Right lung (tissue), 5 donors: ENCODE data around the gene LINC01488. TPM values are rescaled to one million over a fixed set of nuclear protein-coding genes. Genes with fewer than 3 reads are reported as not detected.

Experiments
- DNase-seq, 2 donors: peaks; one replicate each; pipeline ENCODE4 v3.0.0-alpha.2; 2013
- polyA plus RNA-seq, 5 donors: library from polyadenylated mRNA; unstranded; fragments of 120-200 nt; gene quantifications; one replicate each; pipeline versions ENCODE4 v1.2.1 to v1.2.3, GENCODE V29; 2013; ENCODE audit warnings: inconsistent platforms in 1 of 5, low replicate concordance in 1 of 5; ENCODE audit not compliant: insufficient read length in 5 of 5, insufficient read depth in 1 of 5

Gene LINC01488
- polyA plus RNA-seq, 5 donors, result 0.08 to 0.14 (median 0.13) TPM

- peak; percentile 89 to 93 for DNase-seq
Observed at GRCh38 chr11:69444381-69445130, 36.9 kb upstream of the LINC01488 start.

GRCh38 chr11:69445131-69445470, 36.4 kb upstream of the LINC01488 start:
- DNase-seq, result no peak

GRCh38 chr11:69446108-69446507, 35.4 kb upstream of the LINC01488 start:
- no peak for DNase-seq

GRCh38 chr11:69447786-69448185, 33.7 kb upstream of the LINC01488 start:
- DNase-seq, result no peak

GRCh38 chr11:69448471-69449284, 32.8 kb upstream of the LINC01488 start:
- DNase-seq, result no peak

GRCh38 chr11:69449320-69450063, 32.0 kb upstream of the LINC01488 start:
- peak; percentile 64 to 66 for DNase-seq

GRCh38 chr11:69450064-69450856, 31.2 kb upstream of the LINC01488 start:
- peak in 1 of 2 donors; percentile 33 for DNase-seq

GRCh38 chr11:69450857-69451220, 30.6 kb upstream of the LINC01488 start:
- DNase-seq, result no peak

GRCh38 chr11:69451289-69451688, 30.2 kb upstream of the LINC01488 start:
- no peak for DNase-seq

- DNase-seq, result no peak
Observed at GRCh38 chr11:69452206-69452987, 29.1 kb upstream of the LINC01488 start.

- no peak for DNase-seq
Observed at GRCh38 chr11:69453151-69453550, 28.3 kb upstream of the LINC01488 start.

- DNase-seq, result no peak
Observed at GRCh38 chr11:69454018-69454417, 27.4 kb upstream of the LINC01488 start.

GRCh38 chr11:69455969-69456368, 25.5 kb upstream of the LINC01488 start:
- no peak for DNase-seq

GRCh38 chr11:69456712-69457111, 24.8 kb upstream of the LINC01488 start:
- DNase-seq, result no peak

GRCh38 chr11:69459848-69460539, 21.5 kb upstream of the LINC01488 start:
- no peak for DNase-seq

GRCh38 chr11:69460540-69461257, 20.8 kb upstream of the LINC01488 start:
- DNase-seq, result no peak

GRCh38 chr11:69461272-69461962, 20.0 kb upstream of the LINC01488 start:
- no peak for DNase-seq

GRCh38 chr11:69462106-69462951, 19.1 kb upstream of the LINC01488 start:
- DNase-seq, result no peak
